ENCODE results near the gene FNIP1. TPM values are rescaled to one million over a fixed set of nuclear protein-coding genes. Genes with fewer than 3 reads are reported as not detected.

FNIP1 gene
- total RNA-seq (2021; ENCODE audit: unreplicated experiment) (16.4 TPM), Bru-seq, nascent RNA (percentile 88 among the genes with signal in this experiment), BruChase-seq, experiment 1, labeled RNA remaining after a 6-hour chase (percentile 93 among the genes with signal in this experiment), BruChase-seq, experiment 2, labeled RNA remaining after a 2-hour chase (percentile 99 among the genes with signal in this experiment)
- polyA plus RNA-seq (2012): 3.5 and 5.1 TPM in 2 replicates
- long read RNA-seq, full-length matches to known transcripts: 9 of 15 reads
- long read RNA-seq, partial matches to known transcripts: 2 of 15 reads
- long read RNA-seq, other reads (novel, unspliced or antisense): 4 of 15 reads

DNA sequence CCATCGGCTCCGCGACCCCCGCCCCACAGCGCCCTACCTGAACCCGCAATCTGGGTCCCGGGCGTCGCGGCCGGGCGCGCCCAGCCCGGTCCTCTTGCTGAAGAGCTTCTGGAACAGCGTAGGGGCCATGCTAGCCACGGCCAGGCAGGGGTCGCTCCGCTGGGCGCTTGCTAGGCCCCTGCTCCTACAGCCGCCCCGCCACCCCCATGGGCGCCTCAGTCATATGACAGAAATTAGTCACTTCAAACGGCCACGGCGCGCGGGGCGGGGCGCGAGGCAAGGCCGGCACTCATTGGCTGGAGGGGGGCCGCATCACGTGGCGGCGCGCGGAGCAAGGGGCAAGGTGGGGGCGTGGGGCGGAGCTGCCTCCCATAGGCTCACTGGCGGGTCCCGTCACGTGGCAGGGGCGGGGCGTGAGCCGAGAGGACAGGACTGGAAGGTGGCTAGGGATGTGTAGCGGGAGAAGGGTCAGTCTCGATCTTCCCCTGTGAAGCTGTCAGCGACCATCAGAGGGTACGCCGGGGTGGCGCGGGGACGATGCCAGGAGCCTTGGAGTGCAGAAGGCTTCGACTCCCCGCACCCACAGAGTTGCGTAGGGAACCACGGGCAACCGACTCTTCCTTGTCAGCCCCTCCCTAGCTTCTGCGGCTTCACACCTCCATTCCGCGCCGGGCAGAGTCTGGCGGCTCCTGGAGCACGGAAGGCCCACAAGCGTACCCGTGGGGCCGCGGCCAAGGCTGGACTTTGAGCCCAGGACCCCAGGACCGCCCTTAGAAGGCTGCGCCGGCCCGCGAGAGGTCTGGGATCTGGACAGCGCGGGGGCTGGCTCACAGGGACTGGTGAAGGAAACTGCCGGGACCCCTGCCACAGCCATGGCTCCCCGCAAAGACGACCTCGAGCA is at the start of gene FNIP1:
Gene FNIP1 (minus strand): TSS at position 225 of the 901 bp plus-strand sequence. CDS start 96 bp downstream, at position 129.
- intact Hi-C loops (cut with micrococcal nuclease): loop anchor here (2.0 to 5.0 kb wide), 3 partner anchors 162 to 375 kb away; partner anchors contain the start of gene RAPGEF6
- Histone ChIP-seq H3K4me2 (ENCODE audit: low read length) (peak within 1 kb of the TSS; percentile 83), H4K20me1 (ENCODE audit: insufficient read depth) (no peaks in the 10 kb centered on the region), H3K36me3 (ENCODE audit: control insufficient read depth in 1 of 2, insufficient read depth in 2 of 2, low read length in 2 of 2) (no peaks in the 10 kb centered on the region), H3K9me2 (ENCODE audit: insufficient read depth) (no peaks in the 10 kb centered on the region), H3K27me3 (ENCODE audit: insufficient read depth, low read length) (no peaks in the 10 kb centered on the region), H3K4me1 (ENCODE audit: control insufficient read depth in 1 of 2, insufficient read depth in 2 of 2, low read length in 2 of 2) (peaks cover 4 to 18% of the 10 kb centered on the region in 2 experiments; a peak in 3 of 4 replicates), H2AFZ (ENCODE audit: low read depth, low read length, poor library complexity, severe bottlenecking) (no peak within 1 kb of the TSS), H3K4me3 (replicated peaks in 1 of 2; ENCODE audit: low read depth in 1 of 2, low read length in 2 of 2) (peak within 1 kb of the TSS; percentile 90 to 95), H3K27ac (ENCODE audit: low read depth, low read length) (peak within 1 kb of the TSS; percentile 71), H3K9ac (ENCODE audit: low read length) (peak within 1 kb of the TSS; percentile 87), H3K9me3 (ENCODE audit: control insufficient read depth in 1 of 2, insufficient read depth in 1 of 2, low read depth in 1 of 2, low read length in 2 of 2) (no peaks in the 10 kb centered on the region), H3K79me2 (ENCODE audit: insufficient read depth, low read length) (peaks cover 44% of the 10 kb centered on the region)
- ChIA-PET POLR2A (interaction anchor here (0.7 to 1.1 kb wide), 4 partner anchors 9 to 32 kb away, joined by 3 to 4 read pairs (median 4); no protein-coding TSS in a partner anchor), RAD21 (ENCODE audit: low non-redundant PET in 1 of 2, low total read pairs in 2 of 2, uncharacterized antibody in 2 of 2, unreplicated experiment in 2 of 2) (interaction anchor here in 1 of 2 experiments (1.0 kb wide), 1 partner anchor 211 kb away, joined by 3 read pairs; no protein-coding TSS in a partner anchor), CTCF (interaction anchor here (0.7 to 1.4 kb wide), 3 partner anchors 14 to 210 kb away, joined by 3 read pairs; no protein-coding TSS in a partner anchor)
- BruUV-seq (replicated peaks): TSS peak; percentile 88
- ATAC-seq: peak; percentile 95
- peak; percentile 85 for DNase-seq (ENCODE audit: low read depth, low spot score)
- TF ChIP-seq SIN3A (IDR thresholded peaks at IDR 0.05; ENCODE audit: low read depth) (peak; percentile 95), RAD21 (IDR thresholded peaks at IDR 0.05; ENCODE audit: low read depth) (no peak), SRF (IDR thresholded peaks at IDR 0.05; ENCODE audit: low read depth) (no peak; the same call in 1 of the 2 replicates), YY1 (IDR thresholded peaks at IDR 0.05; ENCODE audit: extremely low read depth, insufficient replicate concordance, low read depth, low read length) (no peak), JUND (IDR thresholded peaks at IDR 0.05) (peak; percentile 34; the same call in 1 of the 2 replicates), ZNF274 (IDR thresholded peaks at IDR 0.05; ENCODE audit: low read depth, low read length) (no peak), FOSL1 (IDR thresholded peaks at IDR 0.05; ENCODE audit: low read depth) (peak; percentile 57), ELF1 (IDR thresholded peaks at IDR 0.05; ENCODE audit: borderline replicate concordance, low read depth) (no peak), POLR2A (IDR thresholded peaks at IDR 0.05; ENCODE audit: borderline replicate concordance, extremely low read depth, insufficient read depth, insufficient read length) (peak; percentile 64), EZH2 (IDR thresholded peaks at IDR 0.05) (no peak), CEBPB (IDR thresholded peaks at IDR 0.05; ENCODE audit: low read depth) (no peak), EZH2phosphoT487 (IDR thresholded peaks at IDR 0.05; ENCODE audit: borderline replicate concordance) (no peak), ZFX (IDR thresholded peaks at IDR 0.05) (peak; percentile 85)
- TF ChIP-seq, protein P1, sequence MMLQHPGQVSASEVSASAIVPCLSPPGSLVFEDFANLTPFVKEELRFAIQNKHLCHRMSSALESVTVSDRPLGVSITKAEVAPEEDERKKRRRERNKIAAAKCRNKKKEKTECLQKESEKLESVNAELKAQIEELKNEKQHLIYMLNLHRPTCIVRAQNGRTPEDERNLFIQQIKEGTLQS (IDR thresholded peaks at IDR 0.05): no peak
- TF ChIP-seq, protein P2, sequence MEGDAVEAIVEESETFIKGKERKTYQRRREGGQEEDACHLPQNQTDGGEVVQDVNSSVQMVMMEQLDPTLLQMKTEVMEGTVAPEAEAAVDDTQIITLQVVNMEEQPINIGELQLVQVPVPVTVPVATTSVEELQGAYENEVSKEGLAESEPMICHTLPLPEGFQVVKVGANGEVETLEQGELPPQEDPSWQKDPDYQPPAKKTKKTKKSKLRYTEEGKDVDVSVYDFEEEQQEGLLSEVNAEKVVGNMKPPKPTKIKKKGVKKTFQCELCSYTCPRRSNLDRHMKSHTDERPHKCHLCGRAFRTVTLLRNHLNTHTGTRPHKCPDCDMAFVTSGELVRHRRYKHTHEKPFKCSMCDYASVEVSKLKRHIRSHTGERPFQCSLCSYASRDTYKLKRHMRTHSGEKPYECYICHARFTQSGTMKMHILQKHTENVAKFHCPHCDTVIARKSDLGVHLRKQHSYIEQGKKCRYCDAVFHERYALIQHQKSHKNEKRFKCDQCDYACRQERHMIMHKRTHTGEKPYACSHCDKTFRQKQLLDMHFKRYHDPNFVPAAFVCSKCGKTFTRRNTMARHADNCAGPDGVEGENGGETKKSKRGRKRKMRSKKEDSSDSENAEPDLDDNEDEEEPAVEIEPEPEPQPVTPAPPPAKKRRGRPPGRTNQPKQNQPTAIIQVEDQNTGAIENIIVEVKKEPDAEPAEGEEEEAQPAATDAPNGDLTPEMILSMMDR (IDR thresholded peaks at IDR 0.05 in 2 of 3, conservative IDR thresholded peaks at IDR 0.05 in 1 of 3; ENCODE audit: borderline replicate concordance in 1 of 3, insufficient read depth in 1 of 3, low read depth in 2 of 3, low read length in 2 of 3): no peak
- TF ChIP-seq, protein P3, sequence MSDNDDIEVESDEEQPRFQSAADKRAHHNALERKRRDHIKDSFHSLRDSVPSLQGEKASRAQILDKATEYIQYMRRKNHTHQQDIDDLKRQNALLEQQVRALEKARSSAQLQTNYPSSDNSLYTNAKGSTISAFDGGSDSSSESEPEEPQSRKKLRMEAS (IDR thresholded peaks at IDR 0.05): peak; percentile 98
- TF ChIP-seq, protein P4, sequence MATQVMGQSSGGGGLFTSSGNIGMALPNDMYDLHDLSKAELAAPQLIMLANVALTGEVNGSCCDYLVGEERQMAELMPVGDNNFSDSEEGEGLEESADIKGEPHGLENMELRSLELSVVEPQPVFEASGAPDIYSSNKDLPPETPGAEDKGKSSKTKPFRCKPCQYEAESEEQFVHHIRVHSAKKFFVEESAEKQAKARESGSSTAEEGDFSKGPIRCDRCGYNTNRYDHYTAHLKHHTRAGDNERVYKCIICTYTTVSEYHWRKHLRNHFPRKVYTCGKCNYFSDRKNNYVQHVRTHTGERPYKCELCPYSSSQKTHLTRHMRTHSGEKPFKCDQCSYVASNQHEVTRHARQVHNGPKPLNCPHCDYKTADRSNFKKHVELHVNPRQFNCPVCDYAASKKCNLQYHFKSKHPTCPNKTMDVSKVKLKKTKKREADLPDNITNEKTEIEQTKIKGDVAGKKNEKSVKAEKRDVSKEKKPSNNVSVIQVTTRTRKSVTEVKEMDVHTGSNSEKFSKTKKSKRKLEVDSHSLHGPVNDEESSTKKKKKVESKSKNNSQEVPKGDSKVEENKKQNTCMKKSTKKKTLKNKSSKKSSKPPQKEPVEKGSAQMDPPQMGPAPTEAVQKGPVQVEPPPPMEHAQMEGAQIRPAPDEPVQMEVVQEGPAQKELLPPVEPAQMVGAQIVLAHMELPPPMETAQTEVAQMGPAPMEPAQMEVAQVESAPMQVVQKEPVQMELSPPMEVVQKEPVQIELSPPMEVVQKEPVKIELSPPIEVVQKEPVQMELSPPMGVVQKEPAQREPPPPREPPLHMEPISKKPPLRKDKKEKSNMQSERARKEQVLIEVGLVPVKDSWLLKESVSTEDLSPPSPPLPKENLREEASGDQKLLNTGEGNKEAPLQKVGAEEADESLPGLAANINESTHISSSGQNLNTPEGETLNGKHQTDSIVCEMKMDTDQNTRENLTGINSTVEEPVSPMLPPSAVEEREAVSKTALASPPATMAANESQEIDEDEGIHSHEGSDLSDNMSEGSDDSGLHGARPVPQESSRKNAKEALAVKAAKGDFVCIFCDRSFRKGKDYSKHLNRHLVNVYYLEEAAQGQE (IDR thresholded peaks at IDR 0.05; ENCODE audit: low read depth): no peak

All from HCT116 (cell line).